Omental fat pad (tissue), 4 donors: ENCODE data around the gene SPRYD4. TPM values are rescaled to one million over a fixed set of nuclear protein-coding genes. Genes with fewer than 3 reads are reported as not detected.
A peak's percentile ranks its signal among the peaks of the same experiment; 100 is the strongest.

Source experiments
- ATAC-seq: fragments of 150-250 bp; one replicate; pipeline ENCODE4 v1.9.1; 2016; ENCODE audit warnings: mild to moderate bottlenecking, moderate library complexity; ENCODE audit not compliant: low FRiP score
- DNase-seq: peaks from one replicate; pipeline ENCODE4 v3.0.0-alpha.2; 2019; ENCODE audit warnings: low spot score
- CTCF ChIP-seq, 3 donors: fragments of 450-650 bp; IDR thresholded peaks; one replicate each; pipeline ENCODE4 v1.5.1; 2016 to 2017; ENCODE audit warnings: antibody characterized with exemption in 3 of 3, mild to moderate bottlenecking in 3 of 3, moderate library complexity in 2 of 3
- total RNA-seq, 4 donors: library from RNA; depleted of rRNA; stranded (reverse); fragments of >200 nt; gene quantifications; one replicate each; pipeline ENCODE4 v1.1.0, GENCODE V29; 2016

SPRYD4 gene
- total RNA-seq, 4 donors from 2014 or later: 2.3 to 4.7 (median 2.9) TPM

GRCh38 chr12:56517854-56518253, 49.5 kb downstream of the SPRYD4 start:
- TF ChIP-seq CTCF (IDR thresholded peaks at IDR 0.05): no peak
- no peak for DNase-seq
- ATAC-seq: no peak

- ATAC-seq: no peak
- no peak for TF ChIP-seq CTCF (IDR thresholded peaks at IDR 0.05)
- DNase-seq: no peak
Observed at GRCh38 chr12:56518570-56518969, 50.2 kb downstream of the SPRYD4 start.

GRCh38 chr12:56520048-56520447, 51.7 kb downstream of the SPRYD4 start:
- no peak for ATAC-seq
- DNase-seq: no peak
- no peak for TF ChIP-seq CTCF (IDR thresholded peaks at IDR 0.05)

- ATAC-seq: no peak
- DNase-seq: no peak
- TF ChIP-seq CTCF (IDR thresholded peaks at IDR 0.05): no peak
Observed at GRCh38 chr12:56520506-56520905, 52.1 kb downstream of the SPRYD4 start.

- no peak for TF ChIP-seq CTCF (IDR thresholded peaks at IDR 0.05)
- no peak for ATAC-seq
- DNase-seq: no peak
Observed at GRCh38 chr12:56521209-56521589, 52.8 kb downstream of the SPRYD4 start.

- DNase-seq (peak; percentile 32), ATAC-seq (peak; percentile 95)
- TF ChIP-seq CTCF (IDR thresholded peaks at IDR 0.05): no peak
Observed at GRCh38 chr12:56521590-56522371, 53.4 kb downstream of the SPRYD4 start, which contains the start of gene RBMS2. RBMS2 (plus strand) TSS chr12:56521820; CDS start chr12:56522024, 204 bp downstream.
